ENCODE measurements around the gene PAIP2B. TPM values are rescaled to one million over a fixed set of nuclear protein-coding genes. Genes with fewer than 3 reads are reported as not detected.

The PAIP2B gene
- total RNA-seq, 2 donors from 2014 or later = 18.1 to 21.3 TPM

DNA sequence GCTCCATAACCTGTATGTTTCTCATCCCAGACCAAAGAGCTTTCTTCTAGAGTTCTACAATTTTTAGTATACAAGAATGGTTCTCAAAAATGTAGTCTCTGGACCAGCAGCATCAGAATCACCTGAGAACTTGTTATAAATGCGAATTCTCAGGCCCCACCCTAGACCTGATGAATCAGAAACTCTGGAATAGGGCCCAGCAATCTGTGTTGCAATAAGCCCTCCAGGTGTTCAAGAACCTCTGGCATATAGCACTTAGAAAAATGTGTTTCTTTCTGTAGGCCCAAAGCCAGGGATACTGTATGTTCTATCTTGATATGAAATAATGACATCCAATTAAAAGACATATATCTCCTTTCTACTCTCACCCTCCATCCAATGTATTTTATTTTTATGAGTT lies 10.4 kb downstream of the PAIP2B start:
- DNase-seq (ENCODE audit: low spot score) = no peak
- no peaks in the 10 kb centered on the region for H3K36me3 ChIP-seq

DNA sequence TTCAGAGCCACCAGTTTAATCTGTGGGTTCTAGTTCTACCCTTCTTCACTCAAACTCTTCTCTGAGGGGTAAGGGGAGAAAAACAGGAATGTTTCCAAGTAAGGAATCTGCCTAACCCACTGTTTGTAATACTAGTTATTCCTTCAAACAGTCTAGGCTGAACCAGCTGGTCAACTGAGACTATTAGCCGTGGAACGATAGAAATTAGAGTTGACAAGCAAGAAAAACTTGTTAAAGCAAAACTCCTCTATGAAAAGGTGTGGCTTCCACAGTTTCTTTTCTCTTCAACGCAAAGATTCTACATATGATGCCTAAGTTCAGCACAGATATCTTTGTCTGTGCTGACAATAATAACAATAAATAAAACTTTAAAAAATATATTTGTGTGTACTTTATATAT lies 11.5 kb downstream of the PAIP2B start:
- Histone ChIP-seq H3K9me3 (no peaks in the 10 kb centered on the region), H3K36me3 (no peaks in the 10 kb centered on the region), H3K4me3 (no peak overlapping the region), H3K4me1 (no peaks in the 10 kb centered on the region), H3K27ac (no peak overlapping the region), H3K27me3 (no peaks in the 10 kb centered on the region)
- TF ChIP-seq, protein P1, sequence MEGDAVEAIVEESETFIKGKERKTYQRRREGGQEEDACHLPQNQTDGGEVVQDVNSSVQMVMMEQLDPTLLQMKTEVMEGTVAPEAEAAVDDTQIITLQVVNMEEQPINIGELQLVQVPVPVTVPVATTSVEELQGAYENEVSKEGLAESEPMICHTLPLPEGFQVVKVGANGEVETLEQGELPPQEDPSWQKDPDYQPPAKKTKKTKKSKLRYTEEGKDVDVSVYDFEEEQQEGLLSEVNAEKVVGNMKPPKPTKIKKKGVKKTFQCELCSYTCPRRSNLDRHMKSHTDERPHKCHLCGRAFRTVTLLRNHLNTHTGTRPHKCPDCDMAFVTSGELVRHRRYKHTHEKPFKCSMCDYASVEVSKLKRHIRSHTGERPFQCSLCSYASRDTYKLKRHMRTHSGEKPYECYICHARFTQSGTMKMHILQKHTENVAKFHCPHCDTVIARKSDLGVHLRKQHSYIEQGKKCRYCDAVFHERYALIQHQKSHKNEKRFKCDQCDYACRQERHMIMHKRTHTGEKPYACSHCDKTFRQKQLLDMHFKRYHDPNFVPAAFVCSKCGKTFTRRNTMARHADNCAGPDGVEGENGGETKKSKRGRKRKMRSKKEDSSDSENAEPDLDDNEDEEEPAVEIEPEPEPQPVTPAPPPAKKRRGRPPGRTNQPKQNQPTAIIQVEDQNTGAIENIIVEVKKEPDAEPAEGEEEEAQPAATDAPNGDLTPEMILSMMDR (IDR thresholded peaks at IDR 0.05) = no peak
- no peak for DNase-seq (ENCODE audit: low spot score)

More for the DNA sequence above, 10.4 kb downstream of the PAIP2B start:
- Histone ChIP-seq H3K27ac (no peak overlapping the region), H3K27me3 (no peaks in the 10 kb centered on the region), H3K9me3 (no peaks in the 10 kb centered on the region), H3K4me3 (no peak overlapping the region), H3K4me1 (no peaks in the 10 kb centered on the region)
- TF ChIP-seq, protein P1 (IDR thresholded peaks at IDR 0.05) = no peak

DNA sequence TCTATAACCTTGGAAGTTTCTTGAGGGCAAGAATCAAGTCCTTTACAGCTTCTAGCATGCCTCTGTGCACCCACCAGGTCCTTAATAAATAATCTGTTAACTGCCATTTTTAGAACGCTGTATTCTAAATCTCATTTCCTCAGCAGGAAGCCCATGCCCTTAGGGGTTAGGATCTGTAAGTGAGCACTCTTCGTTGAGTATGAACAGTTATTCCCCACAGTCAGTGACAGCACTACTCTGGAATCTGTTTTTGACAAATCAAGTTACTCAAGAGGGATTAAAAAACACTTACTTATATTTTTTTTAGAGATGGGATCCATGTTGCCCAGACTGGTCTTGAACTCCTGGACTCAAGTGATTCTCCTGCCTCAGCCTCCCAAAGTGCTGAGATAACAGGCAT lies 14.6 kb downstream of the PAIP2B start:
- H3K27me3 ChIP-seq = no peaks in the 10 kb centered on the region
- H3K4me1 ChIP-seq = no peaks in the 10 kb centered on the region
- H3K4me3 ChIP-seq = no peak overlapping the region
- no peak overlapping the region for H3K27ac ChIP-seq
- no peaks in the 10 kb centered on the region for H3K9me3 ChIP-seq
- TF ChIP-seq, protein P1 (IDR thresholded peaks at IDR 0.05) = no peak
- no peak for DNase-seq (ENCODE audit: low spot score)
- H3K36me3 ChIP-seq = no peaks in the 10 kb centered on the region

DNA sequence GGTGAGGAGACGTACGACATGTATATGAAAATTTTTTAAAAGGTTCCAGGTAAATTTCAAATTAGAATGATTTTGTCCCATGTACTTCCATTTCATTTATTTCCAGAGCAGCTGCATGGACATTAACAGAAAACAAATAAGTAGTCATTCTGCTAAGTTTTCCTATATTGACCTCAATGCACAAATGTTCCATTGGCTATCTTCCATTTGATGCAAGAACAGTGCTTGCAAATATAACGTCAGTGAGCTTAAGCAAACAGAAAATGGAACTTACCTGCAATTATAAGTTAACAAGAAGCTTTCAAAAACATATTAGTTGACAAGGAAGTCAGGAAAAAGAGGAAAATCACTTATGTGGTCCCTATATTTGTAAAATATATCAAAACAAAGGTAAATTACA lies 16.6 kb downstream of the PAIP2B start:
- TF ChIP-seq, protein P1 (IDR thresholded peaks at IDR 0.05) = no peak
- H3K9me3 ChIP-seq = no peaks in the 10 kb centered on the region
- H3K4me1 ChIP-seq = no peaks in the 10 kb centered on the region
- H3K27me3 ChIP-seq = no peaks in the 10 kb centered on the region
- no peak for DNase-seq (ENCODE audit: low spot score)
- H3K36me3 ChIP-seq = no peaks in the 10 kb centered on the region
- no peak overlapping the region for H3K27ac ChIP-seq
- no peak overlapping the region for H3K4me3 ChIP-seq

DNA sequence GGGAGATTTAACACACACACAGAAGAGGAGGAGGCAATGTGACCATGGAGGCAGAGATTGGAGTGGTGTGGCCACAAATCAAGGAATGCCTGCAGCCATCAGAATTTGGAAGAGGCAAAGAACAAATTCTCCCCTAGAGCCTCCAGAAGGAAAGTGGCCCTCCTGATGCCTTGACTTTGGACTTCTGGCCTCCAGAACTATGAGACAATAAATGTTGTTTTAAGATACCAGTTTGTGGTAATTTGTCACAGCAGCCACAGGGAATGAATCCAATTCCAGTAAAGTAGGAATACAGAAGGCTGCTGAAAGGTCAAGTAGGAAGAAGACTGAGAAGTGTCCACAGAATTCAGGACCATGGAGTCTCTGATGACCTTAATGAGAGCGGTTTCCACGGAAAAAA lies 18.1 kb downstream of the PAIP2B start:
- H3K36me3 ChIP-seq = no peaks in the 10 kb centered on the region
- DNase-seq (ENCODE audit: low spot score) = no peak
- H3K4me1 ChIP-seq = no peaks in the 10 kb centered on the region
- no peaks in the 10 kb centered on the region for H3K9me3 ChIP-seq
- no peak overlapping the region for H3K4me3 ChIP-seq
- TF ChIP-seq, protein P1 (IDR thresholded peaks at IDR 0.05) = no peak
- H3K27me3 ChIP-seq = no peaks in the 10 kb centered on the region
- H3K27ac ChIP-seq = no peak overlapping the region

DNA sequence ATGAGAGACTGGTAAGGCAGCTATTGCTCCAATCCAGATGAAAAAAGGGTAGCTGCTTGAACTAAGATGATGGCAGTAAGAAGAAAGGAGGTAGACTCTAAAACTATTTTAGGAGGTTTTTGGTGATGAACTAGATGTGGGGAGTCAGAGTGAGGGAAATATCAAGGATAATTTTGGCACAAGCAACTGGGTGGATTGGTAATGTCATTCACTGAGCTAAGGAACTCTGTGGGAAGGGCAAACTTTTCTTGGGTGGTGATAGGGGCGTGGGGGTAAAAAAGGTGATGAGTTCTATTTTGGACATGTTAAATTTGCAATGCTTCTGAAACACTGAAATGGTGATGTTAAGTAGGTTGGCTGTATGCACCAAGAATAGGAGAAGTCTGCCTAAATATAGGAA lies 19.3 kb downstream of the PAIP2B start:
- Histone ChIP-seq H3K27me3 (no peaks in the 10 kb centered on the region), H3K4me1 (no peaks in the 10 kb centered on the region), H3K27ac (no peak overlapping the region), H3K9me3 (no peaks in the 10 kb centered on the region), H3K4me3 (no peak overlapping the region), H3K36me3 (no peaks in the 10 kb centered on the region)
- no peak for DNase-seq (ENCODE audit: low spot score)
- TF ChIP-seq, protein P1 (IDR thresholded peaks at IDR 0.05) = no peak

Data from right atrium auricular region (tissue), 2 donors.